GM18867 (cell line): ENCODE data around the gene STK11.

ENCODE experiments used
- ATAC-seq: cut with Tn5 transposase; IDR thresholded peaks from one replicate; pipeline ENCODE4 v1.9.1; 2021; ENCODE audit warnings: mild to moderate bottlenecking, moderate library complexity; ENCODE audit not compliant: unreplicated experiment

Gene STK11

DNA sequence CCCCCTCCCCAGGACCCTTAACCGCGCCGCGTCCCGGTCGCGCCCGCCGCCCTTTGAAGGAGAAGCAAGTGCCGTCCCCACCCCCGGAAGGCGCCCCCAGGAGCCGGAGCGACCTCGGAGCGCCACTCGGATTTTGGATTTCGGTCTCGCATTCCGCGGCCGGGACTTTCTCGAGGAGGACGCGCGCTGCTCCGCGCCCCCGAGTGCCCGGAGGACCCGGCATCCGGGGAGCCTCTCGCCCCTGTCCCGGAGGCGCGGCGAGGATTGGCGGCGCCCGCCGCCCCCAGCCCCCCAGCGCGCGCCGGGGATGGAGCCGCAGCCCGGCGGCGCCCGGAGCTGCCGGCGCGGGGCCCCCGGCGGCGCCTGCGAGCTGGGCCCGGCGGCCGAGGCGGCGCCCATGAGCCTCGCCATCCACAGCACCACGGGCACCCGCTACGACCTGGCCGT, 44.4 kb downstream of the STK11 start:
- no peak for ATAC-seq

DNA sequence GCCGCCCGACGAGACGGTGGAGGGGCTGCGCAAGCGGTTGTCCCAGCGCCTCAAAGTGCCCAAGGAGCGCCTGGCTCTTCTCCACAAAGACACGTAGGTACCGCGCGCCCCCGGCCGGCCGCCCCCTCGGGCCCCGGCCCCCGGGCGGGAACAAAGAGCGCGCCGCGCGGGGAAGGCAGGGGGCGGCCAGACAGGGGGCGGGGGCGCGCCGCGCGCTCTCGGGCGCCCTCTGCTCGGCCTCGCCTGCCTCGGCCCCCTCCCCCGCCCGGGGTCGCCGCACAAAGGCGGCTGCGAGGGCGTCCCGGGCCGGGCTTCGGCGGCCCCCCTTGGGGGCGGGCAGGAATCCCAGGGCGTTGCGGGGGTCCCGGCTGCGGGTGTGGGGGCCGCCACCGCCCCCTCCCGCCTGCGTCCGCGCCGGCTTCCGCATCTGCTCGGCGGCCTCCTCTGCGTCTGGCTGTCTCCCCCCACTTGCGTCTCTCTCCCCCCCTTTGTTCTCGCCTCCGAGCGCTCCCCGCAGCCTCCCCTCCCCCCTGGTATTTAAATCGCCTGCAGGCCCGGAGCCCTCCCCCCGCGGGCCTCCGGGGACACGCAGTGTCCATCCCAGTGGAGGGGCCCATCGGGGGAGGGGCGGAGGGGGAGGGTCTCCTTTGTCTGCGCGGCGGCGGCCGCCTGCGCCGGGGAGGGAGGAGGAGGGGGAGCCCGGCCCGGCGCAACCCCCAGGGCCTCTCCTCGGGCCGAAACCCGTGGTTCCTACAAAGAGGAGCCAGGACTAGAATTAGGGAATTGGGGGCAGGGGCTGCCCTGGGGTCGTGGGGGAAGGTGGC, 45.1 kb downstream of the STK11 start:
- no peak for ATAC-seq

DNA sequence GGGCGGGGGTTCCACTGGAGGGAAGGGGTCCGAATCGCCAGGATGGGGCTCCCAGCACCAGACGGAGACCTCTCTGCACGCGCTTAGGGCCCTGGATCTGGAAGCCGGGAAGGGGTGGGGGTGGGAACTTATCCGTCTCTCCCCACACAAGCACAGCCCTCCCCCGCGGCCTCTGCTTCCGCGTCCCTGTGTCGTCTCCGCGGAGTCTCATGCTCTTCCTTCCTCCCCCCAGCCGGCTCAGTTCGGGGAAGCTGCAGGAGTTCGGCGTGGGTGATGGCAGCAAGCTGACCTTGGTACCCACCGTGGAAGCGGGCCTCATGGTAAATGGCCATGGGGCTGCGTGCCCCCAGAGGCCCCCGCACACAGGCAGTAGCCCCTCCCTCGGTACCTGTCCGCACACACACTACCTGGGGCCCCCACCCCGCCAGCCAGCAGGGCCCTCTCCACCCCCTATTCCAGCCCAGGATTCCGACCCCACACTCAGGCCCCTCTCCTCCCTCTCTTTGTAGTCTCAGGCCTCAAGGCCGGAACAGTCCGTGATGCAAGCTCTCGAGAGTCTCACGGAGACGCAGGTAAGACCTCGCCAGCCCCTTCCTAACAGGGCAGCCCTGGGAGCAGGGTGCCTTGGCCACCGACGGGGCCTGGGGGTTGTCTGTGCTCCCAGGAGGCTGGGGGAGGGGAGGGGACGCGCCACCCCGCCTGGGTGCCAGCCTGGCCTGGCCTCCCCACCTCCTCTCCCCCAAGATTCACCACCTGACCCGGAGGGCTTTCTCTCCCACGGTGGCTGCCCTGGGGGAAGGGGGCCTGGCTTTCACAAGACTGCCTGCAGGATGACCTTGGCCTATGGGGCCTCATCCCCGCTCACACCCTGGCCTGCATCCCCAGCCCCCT, 46.0 kb downstream of the STK11 start:
- ATAC-seq: no peak

DNA sequence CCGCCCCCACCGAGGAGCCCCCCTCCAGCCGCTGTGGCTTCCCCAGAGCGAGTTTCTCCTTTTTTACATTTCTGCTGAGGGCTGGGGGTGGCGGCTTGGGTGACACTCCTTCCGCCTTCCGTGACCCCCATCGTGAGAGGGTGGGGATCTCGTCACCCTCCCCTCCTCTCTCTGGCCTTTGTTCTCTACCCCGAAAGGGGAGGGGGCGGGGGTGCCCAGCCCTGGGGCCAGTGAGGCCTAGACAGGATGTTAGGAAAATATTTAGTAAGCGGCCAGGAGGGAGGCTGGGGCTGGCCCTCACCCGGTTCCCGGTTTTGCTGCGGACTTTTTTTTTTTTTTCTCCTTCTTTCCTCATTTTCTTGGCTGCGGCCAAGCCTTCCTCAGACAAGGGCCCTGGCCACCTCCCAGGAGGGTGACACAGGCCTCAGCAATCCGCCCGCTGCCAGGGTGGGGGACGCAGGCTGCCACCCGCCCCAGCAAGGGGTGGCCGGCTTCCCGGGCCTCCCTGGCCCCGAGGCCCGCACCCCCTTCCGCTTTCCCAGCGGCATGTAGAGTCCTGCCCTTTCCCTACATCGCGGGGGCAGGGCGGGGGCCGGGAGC, 46.7 kb downstream of the STK11 start:
- no peak for ATAC-seq

DNA sequence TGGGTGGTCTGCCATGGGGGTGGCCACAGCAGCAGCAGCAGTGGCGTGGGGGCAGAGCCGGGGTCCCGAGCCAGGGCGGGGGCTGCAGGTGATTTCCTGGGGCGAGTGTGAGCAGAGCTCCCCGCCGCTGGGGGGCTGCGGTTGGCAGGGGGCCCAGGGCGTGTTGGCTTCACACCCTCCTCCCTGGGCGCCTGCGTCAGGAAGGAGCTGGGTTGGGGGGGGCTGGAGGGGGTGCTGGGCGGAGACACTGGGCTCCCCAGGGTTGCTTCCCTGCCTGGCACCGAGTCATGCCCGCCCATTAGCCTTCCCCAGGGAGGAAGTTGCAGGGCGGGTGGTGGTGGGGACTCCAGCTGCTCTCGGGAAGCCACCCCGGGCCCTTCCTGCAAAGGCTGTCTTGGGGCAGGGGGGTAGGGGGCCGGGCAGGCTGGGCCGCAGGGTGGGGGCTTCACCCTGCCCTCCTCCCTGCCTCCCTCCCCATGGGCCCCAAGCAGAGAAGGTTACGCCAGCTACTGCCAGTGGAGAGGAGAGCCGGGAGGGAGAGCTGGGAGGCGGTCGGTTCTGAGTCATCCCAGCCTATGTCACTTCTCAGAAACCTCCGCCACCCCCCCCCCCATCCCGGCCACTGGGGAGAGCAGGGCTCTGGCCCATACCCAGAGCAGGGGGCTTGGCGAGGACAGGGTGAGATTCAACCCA, 47.4 kb downstream of the STK11 start:
- ATAC-seq: no peak

DNA sequence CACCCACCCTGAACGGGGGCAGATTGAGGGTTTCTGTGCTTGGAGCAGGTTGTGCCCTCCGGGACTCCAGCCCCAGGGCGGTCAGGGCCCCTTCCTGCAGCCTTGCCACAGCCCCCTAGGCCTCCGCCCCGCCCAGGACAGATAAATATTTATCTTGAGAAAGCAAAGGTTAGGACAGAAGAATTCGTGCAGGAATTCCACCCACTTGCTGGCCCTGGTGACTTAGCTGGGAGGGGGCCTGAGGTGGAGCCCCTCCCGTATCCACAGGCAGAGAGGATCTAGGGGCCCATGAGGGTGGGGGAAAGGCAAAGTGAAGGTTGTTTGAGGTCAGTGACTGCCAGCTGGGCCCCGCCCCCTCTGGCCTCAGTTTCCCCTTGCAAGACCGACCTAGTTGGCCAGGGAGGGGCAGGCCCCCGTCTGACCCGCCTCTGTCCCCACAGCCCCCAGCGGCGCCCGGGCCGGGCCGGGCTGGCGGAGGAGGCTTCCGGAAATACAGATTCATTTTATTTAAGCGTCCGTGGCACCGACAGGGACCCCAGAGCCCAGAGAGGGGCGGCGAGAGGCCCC, 48.0 kb downstream of the STK11 start:
- ATAC-seq: no peak

DNA sequence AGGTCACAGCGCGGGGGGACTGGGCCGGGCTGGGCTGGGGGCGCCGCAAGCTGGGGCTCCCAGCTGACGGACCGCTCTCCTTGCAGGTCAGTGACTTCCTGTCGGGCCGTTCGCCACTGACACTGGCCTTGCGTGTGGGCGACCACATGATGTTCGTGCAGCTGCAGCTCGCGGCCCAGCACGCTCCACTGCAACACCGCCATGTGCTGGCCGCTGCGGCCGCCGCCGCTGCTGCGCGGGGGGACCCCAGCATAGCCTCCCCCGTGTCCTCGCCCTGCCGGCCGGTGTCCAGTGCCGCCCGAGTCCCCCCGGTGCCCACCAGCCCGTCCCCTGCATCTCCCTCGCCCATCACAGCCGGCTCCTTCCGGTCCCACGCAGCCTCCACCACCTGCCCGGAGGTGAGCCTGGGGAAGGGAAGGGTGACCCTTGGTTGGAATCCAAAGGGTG, 48.5 kb downstream of the STK11 start:
- no peak for ATAC-seq

DNA sequence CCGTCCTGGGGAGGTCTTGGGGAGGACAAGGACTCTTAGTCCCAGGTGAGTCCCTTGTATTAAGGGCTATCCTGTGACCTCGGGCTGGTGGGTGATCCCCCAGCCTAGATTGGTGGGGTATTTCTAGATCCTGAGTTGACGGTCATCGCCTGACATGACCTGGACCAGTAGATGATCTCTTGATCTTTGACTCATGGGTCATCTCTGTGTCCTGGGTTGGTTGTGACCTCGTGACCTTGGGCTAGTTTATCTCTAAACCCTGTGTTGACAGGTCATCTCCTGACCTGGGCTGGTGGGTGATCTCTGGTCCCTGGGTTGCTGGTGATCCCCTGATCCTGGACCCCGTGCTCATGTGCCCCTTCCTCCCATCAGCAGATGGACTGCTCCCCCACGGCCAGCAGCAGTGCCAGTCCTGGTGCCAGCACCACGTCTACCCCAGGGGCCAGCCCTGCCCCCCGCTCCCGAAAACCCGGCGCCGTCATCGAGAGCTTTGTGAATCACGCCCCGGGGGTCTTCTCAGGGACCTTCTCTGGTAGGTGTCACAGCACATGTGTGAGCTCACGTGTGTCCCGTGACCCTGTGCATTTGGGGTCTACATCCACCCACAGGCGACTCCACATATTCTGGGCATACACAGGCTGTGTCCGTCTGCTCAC, 49.1 kb downstream of the STK11 start:
- ATAC-seq: no peak

- no peak for ATAC-seq
These were observed 49.9 kb downstream of the STK11 start for GRCh38 chr19:1255186-1256161.

GRCh38 chr19:1256646-1257474, 51.3 kb downstream of the STK11 start:
- no peak for ATAC-seq

DNA sequence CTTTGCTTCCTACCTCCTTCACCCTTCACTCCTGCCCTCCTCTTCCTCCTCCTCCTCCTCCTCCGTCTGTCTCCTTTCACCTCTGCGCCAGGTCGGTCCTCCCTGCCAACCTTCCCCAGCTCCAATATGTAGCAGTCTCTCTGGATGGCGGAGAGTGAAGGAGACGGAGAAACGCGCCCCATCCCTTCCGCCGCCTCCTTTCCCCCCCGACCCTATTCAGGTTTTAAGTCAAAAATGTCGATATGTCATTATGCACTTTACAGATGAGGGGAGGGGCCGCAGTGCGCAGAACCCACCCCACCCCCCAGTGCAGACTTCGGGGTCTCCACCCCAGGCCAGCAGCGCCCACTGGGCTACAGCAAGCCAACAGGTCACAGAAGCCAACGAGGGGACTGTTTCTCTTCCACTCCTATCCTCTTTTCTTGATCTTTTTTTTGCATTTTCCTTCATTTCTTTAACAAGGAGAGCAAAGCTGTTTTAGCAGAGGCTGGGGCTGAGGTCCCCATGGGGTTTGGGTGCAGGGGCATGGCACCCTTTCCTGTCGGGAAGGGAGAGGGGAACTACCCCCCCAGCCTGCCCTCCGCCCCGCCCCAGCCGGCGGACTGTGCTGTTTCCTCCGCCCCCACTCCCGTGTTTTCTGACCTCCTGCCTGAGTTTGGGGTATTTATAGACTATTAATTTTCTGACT, 52.0 kb downstream of the STK11 start:
- no peak for ATAC-seq

DNA sequence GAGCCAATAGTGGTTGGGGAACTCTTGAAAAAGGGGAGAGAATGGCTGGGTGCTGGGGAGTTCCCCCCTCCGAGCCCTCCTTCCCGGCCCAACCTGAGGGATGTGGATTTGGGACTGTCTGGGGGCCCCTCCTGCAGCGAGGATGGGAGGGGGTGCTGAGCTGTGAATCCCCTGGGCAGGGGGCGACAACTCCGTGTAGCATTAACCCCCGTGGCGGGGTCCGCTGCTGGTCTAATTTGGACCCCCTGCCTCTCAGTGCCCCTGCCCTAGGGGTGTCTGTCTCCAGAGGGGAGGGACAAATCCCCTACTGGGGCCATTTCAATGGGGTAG, 52.5 kb downstream of the STK11 start:
- no peak for ATAC-seq

DNA sequence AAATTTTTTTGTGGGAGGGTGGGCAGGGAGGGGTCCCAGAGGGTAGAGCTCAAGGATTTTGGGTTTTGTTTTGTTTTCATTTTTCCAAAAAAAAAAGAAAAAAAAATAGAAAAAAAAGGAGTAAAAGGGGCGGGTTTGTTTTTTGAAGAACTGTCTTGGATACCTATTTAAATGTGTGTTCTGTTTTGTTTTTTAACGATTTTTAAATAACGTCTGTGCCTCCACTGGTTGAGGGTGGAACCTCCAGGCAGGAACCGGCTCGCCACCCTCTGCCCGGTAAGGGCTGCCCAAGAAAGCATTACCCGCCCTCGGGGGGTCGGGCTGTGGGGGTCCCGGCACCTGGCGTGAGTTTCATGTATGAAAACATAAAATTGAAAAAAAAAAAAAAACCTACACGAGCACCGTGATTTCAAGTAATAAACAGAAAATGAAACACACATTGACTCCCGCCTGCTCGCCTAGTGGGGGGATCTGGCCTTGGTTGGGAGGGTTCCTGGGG, 53.2 kb downstream of the STK11 start:
- no peak for ATAC-seq

DNA sequence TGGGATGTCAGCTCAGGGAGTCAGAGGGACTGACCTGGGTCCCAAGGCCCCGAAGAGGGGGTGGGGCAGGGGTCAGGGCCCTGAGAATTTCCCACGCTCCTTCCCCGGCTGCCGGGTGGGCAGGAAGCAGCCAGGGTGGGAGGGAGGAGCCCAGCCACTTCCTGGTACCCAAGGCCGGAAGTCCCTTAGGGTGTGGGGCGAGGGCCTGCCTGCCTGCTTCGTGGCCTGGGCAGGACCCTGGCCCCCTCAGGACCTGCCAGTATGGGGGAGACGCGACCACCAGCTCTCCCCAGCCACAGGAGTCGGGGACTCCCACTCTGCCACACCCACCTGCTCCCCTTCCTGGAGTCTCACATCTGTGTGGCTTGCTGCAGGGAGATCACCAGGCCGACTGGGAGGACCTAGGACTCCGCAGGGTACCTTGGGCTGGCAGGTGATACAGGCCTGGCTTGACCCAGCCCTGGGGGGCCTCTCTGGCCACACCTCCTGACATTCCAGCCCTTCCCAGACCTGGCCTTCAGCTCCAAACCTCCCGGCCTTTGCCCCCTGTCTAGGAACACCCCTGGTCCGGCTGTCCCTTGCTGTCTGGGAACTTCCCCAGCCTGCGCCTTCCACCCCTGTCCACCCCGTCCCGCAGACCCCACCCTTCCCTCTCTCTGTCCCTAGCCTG, 53.8 kb downstream of the STK11 start:
- peak; percentile 32 for ATAC-seq

- peak; percentile 6 for ATAC-seq
These were observed 54.5 kb downstream of the STK11 start for GRCh38 chr19:1259876-1260748.
